Esophagus muscularis mucosa (tissue), 4 donors: ENCODE results near the gene KIF23. TPM values are rescaled to one million over a fixed set of nuclear protein-coding genes. Genes with fewer than 3 reads are reported as not detected.

Experiments used
- DNase-seq: peaks from one replicate; pipeline ENCODE4 v3.0.0-alpha.2; 2017; ENCODE audit errors: extremely low spot score
- H3K27ac ChIP-seq, 4 donors: fragments of 200-600 bp; sonication (generic); replicated peaks in 1 of 4; 1 replicate in 3 of 4; 2 replicates in 1 of 4; pipeline ENCODE4 v1.5.1; 2016 to 2019; ENCODE audit warnings: mild to moderate bottlenecking in 1 of 4
- H3K27me3 ChIP-seq, 4 donors: fragments of 200-600 bp; sonication (generic); one replicate each; pipeline versions ENCODE4 v1.5.1 to v1.6.0; 2016 to 2019
- H3K36me3 ChIP-seq, 4 donors: fragments of 200-600 bp; sonication (generic); one replicate each; pipeline ENCODE4 v1.5.1; 2016 to 2019
- H3K4me1 ChIP-seq, 4 donors: fragments of 200-600 bp; sonication (generic); one replicate each; pipeline ENCODE4 v1.5.1; 2016 to 2019
- H3K4me3 ChIP-seq, 4 donors: fragments of 200-600 bp; sonication (generic); 1 replicate in 2 of 4; 2 replicates in 2 of 4; pipeline ENCODE4 v1.5.1; 2016 to 2019; ENCODE audit warnings: mild to moderate bottlenecking in 4 of 4, moderate library complexity in 1 of 4
- H3K9me3 ChIP-seq, 4 donors: fragments of 200-600 bp; sonication (generic); 1 replicate in 3 of 4; 2 replicates in 1 of 4; pipeline ENCODE4 v1.5.1; 2016 to 2019
- EP300 ChIP-seq: sonication (generic); formaldehyde crosslinking; IDR thresholded peaks from one replicate; pipeline ENCODE4 v1.6.1; 2017; ENCODE audit warnings: antibody characterized with exemption
- POLR2A ChIP-seq: fragments of 450-650 bp; IDR thresholded peaks from one replicate; pipeline ENCODE4 v1.6.1; 2017; ENCODE audit warnings: antibody characterized with exemption, moderate library complexity, mild to moderate bottlenecking, low read depth
- POLR2AphosphoS5 ChIP-seq, 2 donors: sonication (generic); formaldehyde crosslinking; IDR thresholded peaks; one replicate each; pipeline ENCODE4 v1.6.1; 2017; ENCODE audit warnings: antibody characterized with exemption in 2 of 2
- WGBS: methylation state at CpG from one replicate; pipeline ENCODE4 v1.1.5; 2018; 5-methylcytosine and 5-hydroxymethylcytosine counted together
- intact Hi-C: fragments of 100-400 bp; cut with DNase I; formaldehyde crosslinking; loops from one replicate; pipeline ENCODE4 v1.15.1; 2023
- total RNA-seq, 4 donors: library from RNA; depleted of rRNA; stranded (reverse); fragments of >200 nt; gene quantifications; one replicate each; pipeline versions ENCODE4 v1.1.0 to v1.2.1, GENCODE V29; 2016
- TF ChIP-seq, protein P1 (sequence below), 3 experiments: fragments of 200-600 bp in 2 of 3; fragments of 450-650 bp in 1 of 3; sonication (generic) in 2 of 3; IDR thresholded peaks; one replicate each; pipeline ENCODE4 v1.5.1; 2017 to 2019; ENCODE audit warnings: antibody characterized with exemption in 3 of 3, mild to moderate bottlenecking in 2 of 3, moderate library complexity in 1 of 3

The KIF23 gene
- total RNA-seq, 4 donors from 2014 or later: 1.7 to 7.1 (median 4.9) TPM

DNA sequence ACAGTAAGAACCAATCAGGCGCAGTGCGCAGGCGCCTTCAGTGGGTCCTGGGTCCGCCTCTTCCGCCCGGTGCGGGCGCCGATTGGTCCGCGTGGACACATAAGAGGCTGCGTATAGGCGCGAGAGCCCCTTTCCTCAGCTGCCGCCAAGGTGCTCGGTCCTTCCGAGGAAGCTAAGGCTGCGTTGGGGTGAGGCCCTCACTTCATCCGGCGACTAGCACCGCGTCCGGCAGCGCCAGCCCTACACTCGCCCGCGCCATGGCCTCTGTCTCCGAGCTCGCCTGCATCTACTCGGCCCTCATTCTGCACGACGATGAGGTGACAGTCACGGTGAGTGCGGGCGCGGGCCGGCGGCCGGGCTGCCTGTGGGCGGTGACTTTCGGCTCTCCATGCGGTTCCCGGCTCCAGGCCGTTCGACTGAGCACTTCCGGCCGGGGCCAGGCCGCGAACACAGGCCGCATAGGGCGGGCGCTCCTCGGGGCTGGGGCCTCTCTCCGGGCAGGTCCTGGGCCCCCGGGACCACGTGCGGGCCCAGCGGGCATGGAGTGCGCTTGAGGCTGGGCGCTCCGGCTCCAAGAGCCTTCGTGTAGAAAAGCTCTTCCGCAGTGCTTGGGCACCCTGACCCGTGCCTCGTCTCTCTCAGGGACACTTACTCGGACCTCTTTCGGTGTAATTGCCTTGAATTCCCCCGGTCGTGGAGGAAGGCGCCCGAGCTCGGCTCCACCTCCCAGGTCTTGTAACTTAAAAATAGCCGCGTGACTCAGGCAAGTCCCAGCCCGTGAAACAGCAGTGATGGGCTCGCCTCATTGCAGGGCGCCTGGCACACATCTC lies 38.8 kb downstream of the KIF23 start, which contains the start of gene RPLP1:
Gene RPLP1, plus strand, starts transcription at position 127 of the 830 bp plus-strand sequence. Its CDS starts 131 bp downstream, at position 258.
- Histone ChIP-seq H3K27me3 (no peaks in the 10 kb centered on the region), H3K9me3 (no peaks in the 10 kb centered on the region), H3K4me3 (peak within 1 kb of the TSS; percentile 71 to 87 (median 82)), H3K4me1 (peaks cover 28 to 43% (median 32%) of the 10 kb centered on the region in 4 donors), H3K36me3 (peaks cover 0 to 38% (median 29%) of the 10 kb centered on the region in 4 donors), H3K27ac (peak within 1 kb of the TSS; percentile 84 to 96 (median 93))
- intact Hi-C loops: loop anchor here (1.0 to 5.0 kb wide), 3 partner anchors 9 to 636 kb away; no protein-coding TSS in a partner anchor
- WGBS: 0% methylated on average over 17 of the region's 77 CpGs
- peak; percentile 99 for DNase-seq
- TF ChIP-seq, protein P1, sequence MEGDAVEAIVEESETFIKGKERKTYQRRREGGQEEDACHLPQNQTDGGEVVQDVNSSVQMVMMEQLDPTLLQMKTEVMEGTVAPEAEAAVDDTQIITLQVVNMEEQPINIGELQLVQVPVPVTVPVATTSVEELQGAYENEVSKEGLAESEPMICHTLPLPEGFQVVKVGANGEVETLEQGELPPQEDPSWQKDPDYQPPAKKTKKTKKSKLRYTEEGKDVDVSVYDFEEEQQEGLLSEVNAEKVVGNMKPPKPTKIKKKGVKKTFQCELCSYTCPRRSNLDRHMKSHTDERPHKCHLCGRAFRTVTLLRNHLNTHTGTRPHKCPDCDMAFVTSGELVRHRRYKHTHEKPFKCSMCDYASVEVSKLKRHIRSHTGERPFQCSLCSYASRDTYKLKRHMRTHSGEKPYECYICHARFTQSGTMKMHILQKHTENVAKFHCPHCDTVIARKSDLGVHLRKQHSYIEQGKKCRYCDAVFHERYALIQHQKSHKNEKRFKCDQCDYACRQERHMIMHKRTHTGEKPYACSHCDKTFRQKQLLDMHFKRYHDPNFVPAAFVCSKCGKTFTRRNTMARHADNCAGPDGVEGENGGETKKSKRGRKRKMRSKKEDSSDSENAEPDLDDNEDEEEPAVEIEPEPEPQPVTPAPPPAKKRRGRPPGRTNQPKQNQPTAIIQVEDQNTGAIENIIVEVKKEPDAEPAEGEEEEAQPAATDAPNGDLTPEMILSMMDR (IDR thresholded peaks at IDR 0.05): no peak
- peak; percentile 93 for TF ChIP-seq POLR2A
- peak; percentile 95 to 99 for TF ChIP-seq POLR2AphosphoS5 (IDR thresholded peaks at IDR 0.05)

DNA sequence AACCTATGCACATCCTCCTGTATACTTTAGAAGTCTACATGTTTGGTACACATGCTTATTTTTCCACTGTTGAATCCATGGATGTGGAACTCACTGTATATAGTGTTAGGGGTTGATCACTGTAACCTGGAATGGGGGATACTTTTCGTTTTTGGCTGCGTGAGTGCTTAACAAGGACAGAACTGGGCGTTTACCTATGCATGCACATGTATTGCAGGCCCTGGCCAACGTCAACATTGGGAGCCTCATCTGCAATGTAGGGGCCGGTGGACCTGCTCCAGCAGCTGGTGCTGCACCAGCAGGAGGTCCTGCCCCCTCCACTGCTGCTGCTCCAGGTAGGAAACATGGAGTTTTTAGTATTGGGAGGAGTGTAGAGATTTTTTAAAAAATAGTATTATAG lies 40.8 kb downstream of the KIF23 start:
- peaks cover 28 to 54% (median 40%) of the 10 kb centered on the region in 4 donors for H3K4me1 ChIP-seq
- H3K4me3 ChIP-seq: peak overlapping the region in 3 of 4 donors; percentile 3 to 87 (median 6)
- no peaks in the 10 kb centered on the region for H3K9me3 ChIP-seq
- no peaks in the 10 kb centered on the region for H3K27me3 ChIP-seq
- H3K27ac ChIP-seq: peak overlapping the region in 1 of 4 donors; percentile 96
- peaks cover 0 to 38% (median 31%) of the 10 kb centered on the region in 4 donors for H3K36me3 ChIP-seq
- intact Hi-C loops: loop anchor here (5.0 kb wide), 2 partner anchors 38 to 638 kb away; no protein-coding TSS in a partner anchor
- WGBS: 22% methylated on average over 5 of the region's 5 CpGs
- no peak for DNase-seq
- TF ChIP-seq POLR2A (no peak), POLR2AphosphoS5 (IDR thresholded peaks at IDR 0.05) (no peak), EP300 (no peak)
- TF ChIP-seq, protein P1 (IDR thresholded peaks at IDR 0.05): no peak

DNA sequence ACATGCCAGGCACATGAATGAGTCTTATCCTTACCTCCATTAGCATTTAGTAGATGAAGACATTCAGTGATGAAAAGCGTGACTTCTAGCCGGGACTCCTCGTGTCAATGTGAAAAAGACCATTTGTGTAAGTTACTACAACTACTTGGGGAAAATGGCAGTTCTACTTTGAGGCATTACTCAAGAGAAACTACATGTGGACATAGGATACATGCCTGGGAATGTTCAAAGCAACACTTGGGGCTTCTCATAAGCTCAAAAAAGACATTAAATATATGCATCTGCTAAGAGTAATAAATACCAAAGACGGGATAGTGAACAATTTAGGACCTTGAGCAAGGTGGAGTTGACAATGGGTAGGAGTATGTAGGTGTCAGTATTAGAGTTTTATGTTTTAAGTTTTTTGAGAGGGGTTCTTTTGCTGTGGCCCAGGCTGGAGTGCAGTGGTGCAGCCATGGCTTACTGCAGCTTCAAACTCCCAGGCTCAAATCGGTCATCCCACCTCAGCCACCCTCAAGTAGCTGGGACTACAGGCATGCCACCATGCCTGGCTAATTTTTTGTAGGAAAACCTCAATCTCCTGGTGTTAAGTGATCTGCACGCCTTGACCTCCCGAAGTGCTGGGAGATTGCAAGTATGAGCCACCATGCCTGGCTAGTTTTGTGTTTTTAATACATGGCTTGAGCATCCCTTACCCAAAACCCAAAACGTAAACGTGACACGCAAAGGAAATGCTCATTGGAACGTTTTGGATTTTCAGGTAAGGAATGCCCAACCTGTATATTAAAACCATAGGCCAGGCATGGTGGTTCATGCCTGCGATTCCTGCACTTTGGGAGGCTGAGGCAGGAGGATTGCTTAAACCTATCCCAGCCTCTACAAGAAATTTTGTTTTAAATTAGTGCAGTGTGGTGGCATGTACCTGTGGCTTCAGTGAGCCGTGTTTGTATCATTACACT lies 42.3 kb downstream of the KIF23 start:
- Histone ChIP-seq H3K27me3 (no peaks in the 10 kb centered on the region), H3K36me3 (peaks cover 0 to 38% (median 31%) of the 10 kb centered on the region in 4 donors), H3K4me3 (no peak overlapping the region), H3K27ac (no peak overlapping the region), H3K4me1 (peaks cover 28 to 63% (median 51%) of the 10 kb centered on the region in 4 donors), H3K9me3 (no peaks in the 10 kb centered on the region)
- TF ChIP-seq POLR2AphosphoS5 (IDR thresholded peaks at IDR 0.05): no peak
- TF ChIP-seq, protein P1 (IDR thresholded peaks at IDR 0.05): no peak
- no peak for TF ChIP-seq EP300
- no peak for TF ChIP-seq POLR2A
- 89% methylated on average over 13 of the region's 13 CpGs for WGBS
- intact Hi-C loops: no loop called here
- no peak for DNase-seq

DNA sequence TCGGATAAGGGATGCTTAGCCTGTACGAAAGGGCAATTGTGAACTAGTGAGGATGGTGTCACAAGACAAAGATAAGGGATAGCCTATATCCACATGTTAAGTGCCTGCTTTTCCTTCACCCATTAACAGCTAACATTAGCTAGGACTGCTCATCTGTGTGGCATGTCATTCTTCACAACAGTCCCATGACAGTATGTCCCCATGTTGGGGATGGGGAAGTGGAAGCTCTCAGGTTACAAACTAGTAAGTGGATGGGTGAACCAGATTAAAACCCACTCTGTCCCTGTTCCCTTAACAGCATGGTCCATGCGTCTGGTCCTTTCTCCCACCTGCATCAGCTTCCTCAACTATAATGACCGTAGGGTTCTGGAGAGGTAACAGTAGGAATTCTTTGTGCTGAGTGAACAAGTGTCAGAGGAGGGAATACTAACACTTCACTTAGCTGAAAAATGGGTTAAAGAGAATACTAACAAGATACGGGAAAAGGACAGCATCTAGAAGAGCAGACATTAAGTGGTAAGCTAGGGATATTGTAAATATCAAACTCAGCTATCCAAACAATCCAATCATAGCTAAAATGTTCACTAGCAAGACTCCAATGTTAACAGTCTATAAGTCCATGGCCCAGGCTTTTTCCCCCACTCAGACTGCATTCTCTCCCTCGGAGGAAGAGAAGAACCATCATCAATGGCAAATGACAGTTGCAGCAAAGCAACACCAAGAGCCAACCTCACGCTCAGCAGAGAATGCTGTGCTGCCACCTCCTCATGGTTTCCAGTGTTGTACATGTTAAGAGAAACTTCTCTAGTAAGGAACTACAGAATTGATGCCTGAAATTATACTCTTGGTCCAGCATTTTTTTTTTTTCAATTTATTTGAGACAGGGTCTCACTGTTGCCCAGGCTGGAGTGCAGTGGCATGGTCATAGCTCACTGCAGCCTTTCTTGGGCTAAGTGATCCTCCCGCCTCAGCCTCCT lies 43.4 kb downstream of the KIF23 start:
- H3K4me3 ChIP-seq: no peak overlapping the region
- intact Hi-C loops: no loop called here
- no peaks in the 10 kb centered on the region for H3K27me3 ChIP-seq
- H3K4me1 ChIP-seq: peaks cover 28 to 66% (median 54%) of the 10 kb centered on the region in 4 donors
- TF ChIP-seq POLR2AphosphoS5 (IDR thresholded peaks at IDR 0.05) (peak in 1 of 2 donors; percentile 6), EP300 (no peak), POLR2A (no peak)
- TF ChIP-seq, protein P1 (IDR thresholded peaks at IDR 0.05): no peak
- WGBS: 73% methylated on average over 8 of the region's 8 CpGs
- H3K9me3 ChIP-seq: no peaks in the 10 kb centered on the region
- H3K36me3 ChIP-seq: peaks cover 0 to 38% (median 31%) of the 10 kb centered on the region in 4 donors
- peak overlapping the region in 1 of 4 donors; percentile 23 for H3K27ac ChIP-seq
- DNase-seq: no peak
